HFFc6 (cell line): ENCODE data around the gene NTM. TPM values are rescaled to one million over a fixed set of nuclear protein-coding genes. Genes with fewer than 3 reads are reported as not detected.

Experiments used
- DNase-seq: peaks from one replicate; pipeline ENCODE4 v3.0.0-alpha.2; 2018
- H3K27ac Mint-ChIP-seq: 2 replicates; pipeline ENCODE4 v1.8.0; 2020; ENCODE audit warnings: mild to moderate bottlenecking, mixed read lengths
- H3K27me3 Mint-ChIP-seq: 2 replicates; pipeline ENCODE4 v1.8.0; 2021; ENCODE audit warnings: mild to moderate bottlenecking, moderate library complexity, mixed read lengths; ENCODE audit not compliant: insufficient read depth
- H3K36me3 Mint-ChIP-seq: 2 replicates; pipeline ENCODE4 v1.8.0; 2021; ENCODE audit warnings: low read depth, mixed read lengths
- H3K4me1 Mint-ChIP-seq: 2 replicates; pipeline ENCODE4 v1.8.0; 2020; ENCODE audit warnings: low read depth, mixed read lengths
- H3K4me3 Mint-ChIP-seq: 2 replicates; pipeline ENCODE4 v1.8.0; 2020; ENCODE audit warnings: mild to moderate bottlenecking, moderate library complexity, mixed read lengths
- H3K9me3 Mint-ChIP-seq: 2 replicates; pipeline ENCODE4 v1.8.0; 2020; ENCODE audit warnings: mild to moderate bottlenecking, mixed read lengths
- CTCF ChIP-seq: fragments of 200-600 bp; sonication (generic); IDR thresholded peaks from 2 replicates; pipeline ENCODE4 v1.5.0; 2021; ENCODE audit warnings: antibody characterized with exemption, mild to moderate bottlenecking
- total RNA-seq, 6 experiments: library from RNA; stranded (reverse); fragmentation: NEBNext Ultra II Directional; extraction: Animal tissue kit (Norgen Biotek cat#: 25700); gene quantifications; 2 replicates in 1 of 6; 3 replicates in 5 of 6; pipeline ENCODE4 v1.2.3, GENCODE V29; 2021

Gene NTM
- total RNA-seq, 6 experiments from 2014 or later, result 18.3 to 23.6 (median 21.7) TPM

DNA sequence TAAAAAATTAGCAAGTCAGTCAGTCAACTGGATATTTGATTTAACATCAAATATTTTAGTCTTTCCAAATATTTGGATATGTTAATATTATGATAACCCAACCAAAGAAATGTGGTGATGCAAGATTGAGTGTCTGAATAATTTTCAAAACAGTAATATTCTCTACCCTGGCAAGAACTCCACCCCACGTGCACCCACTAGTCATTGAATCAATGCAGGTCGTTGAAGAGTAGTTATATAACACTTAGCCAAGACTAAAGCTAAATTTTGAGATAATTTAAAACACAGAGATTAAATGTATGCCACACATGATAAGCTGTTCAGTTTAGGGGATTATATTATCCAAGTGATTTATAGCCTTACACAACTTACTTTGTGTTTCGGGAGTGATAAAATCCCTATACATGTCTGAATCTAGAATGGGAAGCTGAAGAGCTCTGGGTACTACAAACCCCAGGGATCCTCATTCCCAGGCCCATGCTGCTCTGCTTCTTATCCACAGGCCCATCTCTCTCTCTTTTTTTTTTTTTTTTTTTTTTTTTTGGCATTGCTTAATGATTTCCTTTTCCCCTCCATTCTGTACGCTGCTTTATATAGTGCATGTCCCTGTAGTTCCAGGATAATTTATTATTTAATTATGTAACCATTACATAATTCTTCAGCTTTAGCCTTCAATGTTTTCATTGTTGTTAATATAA is 392.9 kb downstream of the NTM start:
- H3K27me3 Mint-ChIP-seq, result peaks cover 2% of the 10 kb centered on the region; the same call in 1 of the 2 replicates
- no peak for TF ChIP-seq CTCF
- H3K4me3 Mint-ChIP-seq, result no peak overlapping the region
- peaks cover 4% of the 10 kb centered on the region for H3K36me3 Mint-ChIP-seq
- DNase-seq, result no peak
- H3K4me1 Mint-ChIP-seq, result peaks cover 45% of the 10 kb centered on the region
- no peak overlapping the region for H3K27ac Mint-ChIP-seq
- H3K9me3 Mint-ChIP-seq, result no peaks in the 10 kb centered on the region

- peaks cover 38% of the 10 kb centered on the region for H3K4me1 Mint-ChIP-seq
- H3K27me3 Mint-ChIP-seq, result peaks cover 2% of the 10 kb centered on the region; the same call in 1 of the 2 replicates
- H3K27ac Mint-ChIP-seq, result no peak overlapping the region
- no peak overlapping the region for H3K4me3 Mint-ChIP-seq
- H3K36me3 Mint-ChIP-seq, result peaks cover 4% of the 10 kb centered on the region
- no peaks in the 10 kb centered on the region for H3K9me3 Mint-ChIP-seq
- TF ChIP-seq CTCF, result no peak
- DNase-seq, result no peak
Observed at GRCh38 chr11:131764126-131764525, 393.7 kb downstream of the NTM start.

GRCh38 chr11:131764649-131765048 is 394.2 kb downstream of the NTM start:
- no peaks in the 10 kb centered on the region for H3K9me3 Mint-ChIP-seq
- H3K36me3 Mint-ChIP-seq, result peaks cover 4% of the 10 kb centered on the region
- H3K4me1 Mint-ChIP-seq, result peaks cover 38% of the 10 kb centered on the region
- DNase-seq, result no peak
- TF ChIP-seq CTCF, result no peak
- H3K27me3 Mint-ChIP-seq, result peaks cover 2% of the 10 kb centered on the region; the same call in 1 of the 2 replicates
- no peak overlapping the region for H3K4me3 Mint-ChIP-seq
- H3K27ac Mint-ChIP-seq, result no peak overlapping the region

- TF ChIP-seq CTCF, result no peak
- peaks cover 41% of the 10 kb centered on the region for H3K4me1 Mint-ChIP-seq
- no peak for DNase-seq
- no peaks in the 10 kb centered on the region for H3K9me3 Mint-ChIP-seq
- no peak overlapping the region for H3K27ac Mint-ChIP-seq
- peaks cover 2% of the 10 kb centered on the region; the same call in 1 of the 2 replicates for H3K27me3 Mint-ChIP-seq
- no peak overlapping the region for H3K4me3 Mint-ChIP-seq
- peaks cover 4% of the 10 kb centered on the region for H3K36me3 Mint-ChIP-seq
Observed at GRCh38 chr11:131766637-131767036, 396.2 kb downstream of the NTM start.

GRCh38 chr11:131767421-131767820 is 397.0 kb downstream of the NTM start:
- DNase-seq, result peak; percentile 19
- TF ChIP-seq CTCF, result no peak
- Mint-ChIP-seq H3K36me3 (peaks cover 4% of the 10 kb centered on the region), H3K9me3 (no peaks in the 10 kb centered on the region), H3K4me3 (no peak overlapping the region), H3K4me1 (peaks cover 44% of the 10 kb centered on the region), H3K27ac (peak overlapping the region; percentile 68), H3K27me3 (peaks cover 2% of the 10 kb centered on the region; the same call in 1 of the 2 replicates)
